Breast epithelium (tissue), 4 donors: Measurements from ENCODE around the gene EIF4A2. TPM values are rescaled to one million over a fixed set of nuclear protein-coding genes. Genes with fewer than 3 reads are reported as not detected.

Experiments
- DNase-seq, 2 donors: peaks; one replicate each; pipeline ENCODE4 v3.0.0-alpha.2; 2019; ENCODE audit warnings: low spot score in 2 of 2
- H3K27ac ChIP-seq, 2 donors: fragments of 200-600 bp; sonication (generic) in 1 of 2; one replicate each; pipeline ENCODE4 v1.5.1; 2016 to 2019; ENCODE audit warnings: mild to moderate bottlenecking in 1 of 2
- H3K27me3 ChIP-seq, 2 donors: fragments of 200-600 bp; sonication (generic) in 1 of 2; one replicate each; pipeline versions ENCODE4 v1.5.1 to v1.6.0; 2017 to 2019; ENCODE audit warnings: control low read depth in 1 of 2, mild to moderate bottlenecking in 1 of 2
- H3K36me3 ChIP-seq: fragments of 200-600 bp; one replicate; pipeline ENCODE4 v1.5.1; 2019
- H3K4me1 ChIP-seq, 2 donors: fragments of 200-600 bp; sonication (generic); one replicate each; pipeline ENCODE4 v1.5.1; 2016 to 2019; ENCODE audit warnings: control low read depth in 1 of 2
- H3K4me3 ChIP-seq, 3 donors: fragments of 200-600 bp; sonication (generic); 1 replicate in 2 of 3; 2 replicates in 1 of 3; pipeline ENCODE4 v1.5.1; 2016 to 2019; ENCODE audit warnings: mild to moderate bottlenecking in 3 of 3, moderate library complexity in 2 of 3
- H3K9me3 ChIP-seq, 2 donors: fragments of 200-600 bp; sonication (generic) in 1 of 2; one replicate each; pipeline ENCODE4 v1.5.1; 2016 to 2019; ENCODE audit warnings: control low read depth in 1 of 2
- POLR2A ChIP-seq: fragments of 450-650 bp; IDR thresholded peaks from one replicate; pipeline ENCODE4 v1.6.1; 2016; ENCODE audit warnings: antibody characterized with exemption, mild to moderate bottlenecking, moderate library complexity
- POLR2AphosphoS5 ChIP-seq, 3 donors: sonication (generic); formaldehyde crosslinking; IDR thresholded peaks; one replicate each; pipeline ENCODE4 v1.6.1; 2017; ENCODE audit warnings: antibody characterized with exemption in 3 of 3
- intact Hi-C: fragments of 100-400 bp; cut with DNase I; formaldehyde crosslinking; loops from one replicate; pipeline ENCODE4 v1.15.1; 2023; ENCODE audit warnings: low total_unique reads
- total RNA-seq, 3 donors: library from RNA; depleted of rRNA; stranded (reverse); fragments of >200 nt; gene quantifications; one replicate each; pipeline ENCODE4 v1.1.0, GENCODE V29; 2016
- TF ChIP-seq, protein P1 (sequence below), 3 donors: fragments of 450-650 bp; IDR thresholded peaks; one replicate each; pipeline ENCODE4 v1.5.1; 2016 to 2017; ENCODE audit warnings: antibody characterized with exemption in 3 of 3, mild to moderate bottlenecking in 3 of 3, moderate library complexity in 3 of 3

Gene EIF4A2
- 100 to 1,000 TPM; 264 to 592 (median 493) TPM for total RNA-seq

DNA sequence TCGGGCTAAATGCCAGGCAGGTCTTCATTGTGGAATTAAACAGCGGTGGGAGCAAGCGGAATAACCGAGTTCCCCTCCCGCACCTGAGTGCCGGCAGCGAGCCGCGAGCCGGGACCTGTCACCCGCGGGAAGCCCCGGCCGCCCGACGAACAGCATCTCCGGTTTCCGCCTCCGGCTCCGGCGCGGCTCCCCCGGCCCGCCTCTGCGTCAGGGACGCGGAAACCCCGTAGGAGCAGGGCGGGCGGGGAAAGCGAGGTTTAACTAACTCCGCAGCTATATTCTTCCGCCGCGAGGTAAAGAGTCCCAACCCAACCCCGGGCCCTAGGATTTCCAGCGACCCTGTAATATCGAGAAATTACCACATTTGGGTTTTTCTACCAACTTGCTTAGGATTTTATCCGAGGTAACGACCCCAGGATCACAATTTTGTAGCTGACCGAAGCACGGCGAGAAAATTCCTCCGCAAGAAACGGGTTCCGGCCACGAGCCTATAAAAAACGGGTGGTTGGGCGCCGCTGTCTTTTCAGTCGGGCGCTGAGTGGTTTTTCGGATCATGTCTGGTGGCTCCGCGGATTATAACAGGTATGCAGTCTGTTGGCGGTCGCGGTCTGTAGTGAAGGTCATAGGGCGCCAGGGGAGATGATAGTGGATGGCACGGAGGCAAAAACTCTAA is at the start of gene EIF4A2:
EIF4A2 (plus strand) TSS at position 520 of the 673 bp plus-strand sequence; CDS start at position 554, 34 bp downstream.
- intact Hi-C loops, result no loop called here
- H3K4me1 ChIP-seq, result peaks cover 7 to 12% of the 10 kb centered on the region in 2 donors
- DNase-seq, result peak; percentile 77 to 92
- peaks cover 15% of the 10 kb centered on the region for H3K36me3 ChIP-seq
- no peaks in the 10 kb centered on the region for H3K27me3 ChIP-seq
- peak within 1 kb of the TSS; percentile 82 to 99 (median 94) for H3K4me3 ChIP-seq
- H3K27ac ChIP-seq, result peak within 1 kb of the TSS; percentile 96 to 99
- no peaks in the 10 kb centered on the region for H3K9me3 ChIP-seq
- TF ChIP-seq POLR2AphosphoS5 (IDR thresholded peaks at IDR 0.05), result peak; percentile 93 to 98 (median 98)
- TF ChIP-seq, protein P1, sequence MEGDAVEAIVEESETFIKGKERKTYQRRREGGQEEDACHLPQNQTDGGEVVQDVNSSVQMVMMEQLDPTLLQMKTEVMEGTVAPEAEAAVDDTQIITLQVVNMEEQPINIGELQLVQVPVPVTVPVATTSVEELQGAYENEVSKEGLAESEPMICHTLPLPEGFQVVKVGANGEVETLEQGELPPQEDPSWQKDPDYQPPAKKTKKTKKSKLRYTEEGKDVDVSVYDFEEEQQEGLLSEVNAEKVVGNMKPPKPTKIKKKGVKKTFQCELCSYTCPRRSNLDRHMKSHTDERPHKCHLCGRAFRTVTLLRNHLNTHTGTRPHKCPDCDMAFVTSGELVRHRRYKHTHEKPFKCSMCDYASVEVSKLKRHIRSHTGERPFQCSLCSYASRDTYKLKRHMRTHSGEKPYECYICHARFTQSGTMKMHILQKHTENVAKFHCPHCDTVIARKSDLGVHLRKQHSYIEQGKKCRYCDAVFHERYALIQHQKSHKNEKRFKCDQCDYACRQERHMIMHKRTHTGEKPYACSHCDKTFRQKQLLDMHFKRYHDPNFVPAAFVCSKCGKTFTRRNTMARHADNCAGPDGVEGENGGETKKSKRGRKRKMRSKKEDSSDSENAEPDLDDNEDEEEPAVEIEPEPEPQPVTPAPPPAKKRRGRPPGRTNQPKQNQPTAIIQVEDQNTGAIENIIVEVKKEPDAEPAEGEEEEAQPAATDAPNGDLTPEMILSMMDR (IDR thresholded peaks at IDR 0.05), result no peak
- peak; percentile 96 for TF ChIP-seq POLR2A

DNA sequence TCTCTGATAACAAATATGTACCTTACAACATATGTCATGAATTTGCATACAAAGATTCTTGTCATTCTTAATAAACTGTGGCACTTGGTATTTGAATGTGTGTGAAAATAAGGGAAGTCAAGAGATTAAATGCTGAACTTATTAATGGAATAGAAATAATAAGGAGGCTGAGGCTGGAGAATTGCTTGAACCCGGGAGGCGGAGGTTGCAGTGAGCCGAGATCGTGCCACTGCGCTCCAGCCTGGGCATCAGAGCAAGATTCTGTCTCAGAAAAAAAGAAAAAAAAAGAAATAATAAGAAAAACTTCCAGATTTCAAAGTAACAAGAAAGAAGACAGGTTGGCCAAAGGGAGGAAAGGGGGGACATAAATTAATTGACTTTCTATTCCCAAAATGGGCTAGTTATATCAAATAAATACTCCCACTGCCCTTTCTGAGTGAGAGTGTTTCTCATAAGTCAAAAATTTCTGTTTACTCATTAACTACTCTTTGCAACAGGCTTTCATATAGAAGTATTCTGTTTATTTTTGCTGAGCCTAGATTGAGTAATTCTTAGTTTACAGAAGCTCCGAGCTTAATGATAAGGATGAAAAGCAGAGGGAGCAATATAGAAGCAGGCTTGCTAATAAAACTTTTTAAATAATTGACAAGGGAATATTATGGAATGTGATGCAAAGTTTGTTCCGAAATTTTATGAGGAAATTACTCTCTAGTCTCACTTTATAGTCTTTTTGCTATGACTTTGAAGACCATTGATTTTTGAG is 40.6 kb upstream of the EIF4A2 start:
- Histone ChIP-seq H3K9me3 (no peaks in the 10 kb centered on the region), H3K4me3 (no peak overlapping the region), H3K36me3 (no peaks in the 10 kb centered on the region), H3K27ac (no peak overlapping the region), H3K27me3 (no peaks in the 10 kb centered on the region), H3K4me1 (no peaks in the 10 kb centered on the region)
- no peak for DNase-seq
- intact Hi-C loops, result no loop called here
- TF ChIP-seq, protein P1 (IDR thresholded peaks at IDR 0.05), result no peak
- TF ChIP-seq POLR2A (no peak), POLR2AphosphoS5 (IDR thresholded peaks at IDR 0.05) (no peak)

DNA sequence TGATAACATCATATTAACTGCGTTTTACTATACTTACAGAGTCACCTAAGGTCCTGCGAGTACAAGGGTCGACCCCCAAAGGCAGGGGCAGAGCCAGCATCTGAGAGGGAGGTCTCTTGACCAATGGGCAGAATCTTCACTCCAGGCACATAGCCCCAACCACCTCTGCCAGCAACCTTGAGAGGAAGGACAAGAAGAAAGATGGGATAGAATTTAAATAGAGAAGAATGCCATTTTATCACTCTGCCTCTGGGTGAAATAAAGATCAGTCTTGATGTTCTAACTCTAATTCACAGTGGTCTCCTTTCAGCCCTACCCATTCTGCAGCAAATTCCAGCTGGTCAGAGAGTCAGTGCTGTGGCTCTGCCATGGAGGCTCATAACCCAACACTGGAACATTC is 39.7 kb upstream of the EIF4A2 start:
- no peak for DNase-seq
- Histone ChIP-seq H3K9me3 (no peaks in the 10 kb centered on the region), H3K36me3 (no peaks in the 10 kb centered on the region), H3K4me3 (no peak overlapping the region), H3K4me1 (no peaks in the 10 kb centered on the region), H3K27ac (no peak overlapping the region), H3K27me3 (no peaks in the 10 kb centered on the region)
- intact Hi-C loops, result no loop called here
- no peak for TF ChIP-seq POLR2AphosphoS5 (IDR thresholded peaks at IDR 0.05)
- no peak for TF ChIP-seq POLR2A
- TF ChIP-seq, protein P1 (IDR thresholded peaks at IDR 0.05), result no peak

DNA sequence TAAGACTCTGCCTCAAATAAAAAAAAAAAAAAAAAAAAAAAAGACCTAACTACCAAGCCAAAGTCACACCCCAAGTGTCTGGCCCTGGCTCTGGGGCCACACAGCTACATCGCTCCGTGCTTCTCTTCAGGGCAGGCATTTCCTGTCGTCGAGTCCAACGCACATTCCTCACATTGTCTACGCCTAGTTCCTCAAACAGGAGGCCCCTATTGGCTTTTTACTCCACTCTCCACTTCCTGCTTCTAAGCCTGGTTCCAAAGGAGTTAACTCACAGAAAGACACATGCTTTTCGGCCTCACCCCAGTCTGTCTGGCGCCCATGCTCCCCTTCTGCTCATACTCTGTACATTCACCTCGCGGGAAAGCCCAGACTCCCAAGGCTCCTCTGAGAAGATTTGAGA is 37.4 kb upstream of the EIF4A2 start:
- Histone ChIP-seq H3K27ac (no peak overlapping the region), H3K4me1 (no peaks in the 10 kb centered on the region), H3K36me3 (no peaks in the 10 kb centered on the region), H3K9me3 (no peaks in the 10 kb centered on the region), H3K27me3 (no peaks in the 10 kb centered on the region), H3K4me3 (no peak overlapping the region)
- DNase-seq, result no peak
- TF ChIP-seq, protein P1 (IDR thresholded peaks at IDR 0.05), result no peak
- TF ChIP-seq POLR2A (no peak), POLR2AphosphoS5 (IDR thresholded peaks at IDR 0.05) (no peak)
- intact Hi-C loops, result no loop called here

DNA sequence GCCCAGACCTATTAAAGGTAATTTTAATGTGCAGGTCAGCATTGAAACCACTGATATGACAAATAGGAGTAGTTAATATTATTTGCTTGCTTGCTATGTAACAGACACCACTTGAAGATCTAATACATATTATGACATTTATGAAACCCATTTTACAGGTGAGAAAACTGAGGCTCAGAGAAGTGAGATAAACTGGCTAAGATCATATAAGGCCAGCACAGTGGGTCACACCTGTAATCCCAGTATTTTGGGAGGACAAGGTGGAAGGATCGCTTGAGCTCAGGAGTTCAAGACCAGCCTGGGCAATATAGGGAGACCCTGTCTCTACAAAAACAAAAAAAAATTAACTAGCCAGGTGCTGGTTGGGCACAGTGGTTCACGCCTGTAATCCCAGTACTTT is 33.1 kb upstream of the EIF4A2 start:
- no peaks in the 10 kb centered on the region for H3K36me3 ChIP-seq
- no peaks in the 10 kb centered on the region for H3K27me3 ChIP-seq
- H3K9me3 ChIP-seq, result no peaks in the 10 kb centered on the region
- no peak for DNase-seq
- no peaks in the 10 kb centered on the region for H3K4me1 ChIP-seq
- H3K27ac ChIP-seq, result no peak overlapping the region
- TF ChIP-seq POLR2AphosphoS5 (IDR thresholded peaks at IDR 0.05), result no peak
- TF ChIP-seq POLR2A, result no peak
- TF ChIP-seq, protein P1 (IDR thresholded peaks at IDR 0.05), result no peak
- H3K4me3 ChIP-seq, result no peak overlapping the region
- intact Hi-C loops, result no loop called here
